CD4-positive, alpha-beta T cell (primary cell): ENCODE results near the gene LRRC15. TPM values are rescaled to one million over a fixed set of nuclear protein-coding genes. Genes with fewer than 3 reads are reported as not detected.

Experiments
- ATAC-seq: fragments of 200-7000 bp; cut with Tn5 transposase; one replicate; pipeline ENCODE4 v1.10.0; 2022; ENCODE audit warnings: mild to moderate bottlenecking; ENCODE audit not compliant: poor library complexity
- CTCF ChIA-PET: fragments of 350-600 bp; sonication (Branson Sonifier 250); formaldehyde crosslinking; loops from one replicate; lab custom pipeline; 2021; ENCODE audit warnings: antibody characterized with exemption, inconsistent platforms; lab: Charles Lee
- POLR2A ChIA-PET: fragments of 350-600 bp; sonication (Branson Sonifier 250); formaldehyde crosslinking; loops from one replicate; lab custom pipeline; 2021; ENCODE audit warnings: antibody characterized with exemption, inconsistent platforms; lab: Charles Lee
- DNase-seq, 14 experiments: peaks; one replicate each; pipeline ENCODE4 v3.0.0-alpha.2; 2013 to 2020; ENCODE audit warnings: mixed read lengths in 2 of 14
- H3K27ac ChIP-seq, 2 donors: one replicate each; pipeline versions ENCODE4 v1.5.1 to v1.7.0; 2013; ENCODE audit warnings: low read length in 2 of 2, low read depth in 1 of 2, mild to moderate bottlenecking in 1 of 2
- H3K27me3 ChIP-seq, 2 experiments: 1 replicate in 1 of 2; 2 replicates in 1 of 2; pipeline versions ENCODE4 v1.6.1 to v1.7.0; 2013; ENCODE audit warnings: low read length in 2 of 2, control low read depth in 1 of 2, mild to moderate bottlenecking in 1 of 2, moderate library complexity in 1 of 2; ENCODE audit not compliant: insufficient read depth in 2 of 2, control insufficient read depth in 1 of 2
- H3K36me3 ChIP-seq: one replicate; pipeline ENCODE4 v1.6.1; 2013; ENCODE audit warnings: low read length, control low read depth; ENCODE audit not compliant: insufficient read depth
- H3K4me1 ChIP-seq: one replicate; pipeline ENCODE4 v1.6.1; 2013; ENCODE audit warnings: low read length, control low read depth; ENCODE audit not compliant: insufficient read depth
- H3K4me3 ChIP-seq: one replicate; pipeline ENCODE4 v1.5.1; 2013; ENCODE audit warnings: mild to moderate bottlenecking, low read length, moderate library complexity
- H3K9me3 ChIP-seq, 2 experiments: 1 replicate in 1 of 2; 2 replicates in 1 of 2; pipeline versions ENCODE4 v1.6.1 to v1.7.0; 2013; ENCODE audit warnings: low read length in 2 of 2, mild to moderate bottlenecking in 2 of 2, control low read depth in 1 of 2, moderate library complexity in 1 of 2; ENCODE audit not compliant: control insufficient read depth in 1 of 2, insufficient read depth in 1 of 2
- H3K27ac Mint-ChIP-seq: one replicate; pipeline ENCODE4 v1.8.0; 2020; ENCODE audit warnings: mixed read lengths
- H3K27me3 Mint-ChIP-seq: one replicate; pipeline ENCODE4 v1.8.0; 2021; ENCODE audit warnings: mixed read lengths
- H3K36me3 Mint-ChIP-seq: one replicate; pipeline ENCODE4 v1.8.0; 2021; ENCODE audit warnings: low read depth, mixed read lengths
- H3K4me1 Mint-ChIP-seq: one replicate; pipeline ENCODE4 v1.8.0; 2021; ENCODE audit warnings: low read depth, mixed read lengths
- H3K4me3 Mint-ChIP-seq: one replicate; pipeline ENCODE4 v1.8.0; 2020; ENCODE audit warnings: mild to moderate bottlenecking, mixed read lengths
- H3K9me3 Mint-ChIP-seq: one replicate; pipeline ENCODE4 v1.8.0; 2020; ENCODE audit warnings: mixed read lengths
- intact Hi-C, 2 experiments: fragments of 100-400 bp; cut with DNase I in 1 of 2; cut with micrococcal nuclease in 1 of 2; formaldehyde crosslinking; loops; one replicate each; pipeline versions ENCODE4 v1.15.1 to v1.9.0; 2023 to 2025; cut with DNase I, micrococcal nuclease
- total RNA-seq, 174 experiments: library from RNA in 2 of 174; stranded (reverse) in 2 of 174; gene quantifications; one replicate each; pipeline ENCODE4 v1.2.3 and lab custom pipeline; 2021 to 2026
- TF ChIP-seq, protein P1 (sequence below): fragments of 200-600 bp; IDR thresholded peaks from one replicate; pipeline ENCODE4 v1.8.0; 2022; ENCODE audit warnings: antibody characterized with exemption, mild to moderate bottlenecking

Gene LRRC15
- total RNA-seq, 2 experiments from 2014 or later: not detected

GRCh38 chr3:194405766-194406165 is 36.2 kb upstream of the LRRC15 start:
- Histone ChIP-seq H3K27ac (no peak overlapping the region), H3K36me3 (peaks cover 5% of the 10 kb centered on the region), H3K4me1 (no peaks in the 10 kb centered on the region), H3K4me3 (no peak overlapping the region), H3K9me3 (no peaks in the 10 kb centered on the region), H3K27me3 (no peaks in the 10 kb centered on the region)
- Mint-ChIP-seq H3K4me3 (no peak overlapping the region), H3K36me3 (peaks cover 29% of the 10 kb centered on the region), H3K27me3 (no peaks in the 10 kb centered on the region), H3K4me1 (peaks cover 8% of the 10 kb centered on the region), H3K9me3 (no peaks in the 10 kb centered on the region), H3K27ac (no peak overlapping the region)
- POLR2A ChIA-PET: interaction anchor here (0.6 to 4.3 kb wide), 2 partner anchors 8 to 11 kb away, joined by 3 to 29 read pairs; partner anchors contain the start of gene GP5
- CTCF ChIA-PET: interaction anchor here (0.7 to 3.0 kb wide), 3 partner anchors 10 to 72 kb away, joined by 3 to 23 read pairs (median 4); no protein-coding TSS in a partner anchor
- DNase-seq: no peak
- no peak for ATAC-seq
- intact Hi-C loops: loop anchor here in 1 of 2 experiments (2.0 kb wide), 1 partner anchor 61 kb away; no protein-coding TSS in a partner anchor
- TF ChIP-seq, protein P1, sequence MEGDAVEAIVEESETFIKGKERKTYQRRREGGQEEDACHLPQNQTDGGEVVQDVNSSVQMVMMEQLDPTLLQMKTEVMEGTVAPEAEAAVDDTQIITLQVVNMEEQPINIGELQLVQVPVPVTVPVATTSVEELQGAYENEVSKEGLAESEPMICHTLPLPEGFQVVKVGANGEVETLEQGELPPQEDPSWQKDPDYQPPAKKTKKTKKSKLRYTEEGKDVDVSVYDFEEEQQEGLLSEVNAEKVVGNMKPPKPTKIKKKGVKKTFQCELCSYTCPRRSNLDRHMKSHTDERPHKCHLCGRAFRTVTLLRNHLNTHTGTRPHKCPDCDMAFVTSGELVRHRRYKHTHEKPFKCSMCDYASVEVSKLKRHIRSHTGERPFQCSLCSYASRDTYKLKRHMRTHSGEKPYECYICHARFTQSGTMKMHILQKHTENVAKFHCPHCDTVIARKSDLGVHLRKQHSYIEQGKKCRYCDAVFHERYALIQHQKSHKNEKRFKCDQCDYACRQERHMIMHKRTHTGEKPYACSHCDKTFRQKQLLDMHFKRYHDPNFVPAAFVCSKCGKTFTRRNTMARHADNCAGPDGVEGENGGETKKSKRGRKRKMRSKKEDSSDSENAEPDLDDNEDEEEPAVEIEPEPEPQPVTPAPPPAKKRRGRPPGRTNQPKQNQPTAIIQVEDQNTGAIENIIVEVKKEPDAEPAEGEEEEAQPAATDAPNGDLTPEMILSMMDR: no peak

GRCh38 chr3:194404365-194405140 is 35.0 kb upstream of the LRRC15 start:
- H3K4me3 Mint-ChIP-seq: peak overlapping the region; percentile 6
- Histone ChIP-seq H3K36me3 (peaks cover 5% of the 10 kb centered on the region), H3K9me3 (no peaks in the 10 kb centered on the region), H3K27ac (no peak overlapping the region), H3K4me3 (no peak overlapping the region), H3K27me3 (no peaks in the 10 kb centered on the region), H3K4me1 (peaks cover 4% of the 10 kb centered on the region)
- peak in 10 of 14 experiments; percentile 13 to 81 (median 28) for DNase-seq
- intact Hi-C loops: loop anchor here (1.0 to 5.0 kb wide), 4 partner anchors 8 to 737 kb away; no protein-coding TSS in a partner anchor
- H3K27me3 Mint-ChIP-seq: no peaks in the 10 kb centered on the region
- TF ChIP-seq, protein P1: peak; percentile 90
- no peak overlapping the region for H3K27ac Mint-ChIP-seq
- peaks cover 25% of the 10 kb centered on the region for H3K36me3 Mint-ChIP-seq
- ChIA-PET POLR2A (interaction anchor here (0.9 to 4.3 kb wide), 3 partner anchors 7 to 10 kb away, joined by 4 to 29 read pairs (median 5); partner anchors contain the start of gene GP5), CTCF (interaction anchor here (1.2 to 2.8 kb wide), 3 partner anchors 61 to 70 kb away, joined by 3 to 18 read pairs (median 4); no protein-coding TSS in a partner anchor)
- H3K9me3 Mint-ChIP-seq: no peaks in the 10 kb centered on the region
- peaks cover 16% of the 10 kb centered on the region for H3K4me1 Mint-ChIP-seq
- ATAC-seq: peak; percentile 84

DNA sequence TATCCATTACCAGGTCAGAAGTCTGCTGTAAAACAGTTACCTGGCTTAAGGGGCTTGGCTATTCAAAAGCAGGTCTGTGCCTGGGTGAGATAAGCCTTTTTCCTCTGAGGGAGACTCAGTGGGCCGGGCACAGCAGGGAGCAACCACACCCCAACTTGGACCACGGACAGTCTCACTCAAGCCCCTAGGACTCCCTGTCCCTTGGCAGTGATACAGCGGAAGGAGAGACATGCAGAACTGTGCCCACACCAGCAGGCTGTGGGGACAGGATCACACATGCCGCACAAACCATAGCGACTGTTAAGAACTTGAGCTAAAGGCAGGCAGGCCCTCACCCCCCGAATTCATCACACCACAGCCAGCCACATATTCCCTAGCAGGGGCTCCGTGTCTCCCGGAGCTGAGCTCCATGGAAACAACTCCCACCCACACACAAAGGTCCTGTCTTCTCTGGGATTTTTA is 32.4 kb upstream of the LRRC15 start:
- peaks cover 0 to 8% of the 10 kb centered on the region in 2 experiments for H3K27me3 ChIP-seq
- POLR2A ChIA-PET: no interaction called here
- no peak for ATAC-seq
- H3K27ac ChIP-seq: no peak overlapping the region
- no peaks in the 10 kb centered on the region for H3K9me3 ChIP-seq
- Mint-ChIP-seq H3K4me3 (no peak overlapping the region), H3K4me1 (peaks cover 42% of the 10 kb centered on the region), H3K27me3 (no peaks in the 10 kb centered on the region), H3K9me3 (no peaks in the 10 kb centered on the region), H3K27ac (no peak overlapping the region), H3K36me3 (peaks cover 13% of the 10 kb centered on the region)
- intact Hi-C loops: loop anchor here in 1 of 2 experiments (5.0 kb wide), 1 partner anchor 735 kb away; no protein-coding TSS in a partner anchor
- DNase-seq: no peak
- TF ChIP-seq, protein P1: no peak
- no peaks in the 10 kb centered on the region for H3K36me3 ChIP-seq
- peaks cover 27% of the 10 kb centered on the region for H3K4me1 ChIP-seq
- CTCF ChIA-PET: interaction anchor here (0.7 to 2.8 kb wide), 2 partner anchors 68 to 87 kb away, joined by 3 to 18 read pairs; no protein-coding TSS in a partner anchor
- no peak overlapping the region for H3K4me3 ChIP-seq
